Measurements from ENCODE around the gene RASA3. TPM values are rescaled to one million over a fixed set of nuclear protein-coding genes. Genes with fewer than 3 reads are reported as not detected.

RASA3 gene
- total RNA-seq, 1 donor from 2014 or later = 25.4 TPM

DNA sequence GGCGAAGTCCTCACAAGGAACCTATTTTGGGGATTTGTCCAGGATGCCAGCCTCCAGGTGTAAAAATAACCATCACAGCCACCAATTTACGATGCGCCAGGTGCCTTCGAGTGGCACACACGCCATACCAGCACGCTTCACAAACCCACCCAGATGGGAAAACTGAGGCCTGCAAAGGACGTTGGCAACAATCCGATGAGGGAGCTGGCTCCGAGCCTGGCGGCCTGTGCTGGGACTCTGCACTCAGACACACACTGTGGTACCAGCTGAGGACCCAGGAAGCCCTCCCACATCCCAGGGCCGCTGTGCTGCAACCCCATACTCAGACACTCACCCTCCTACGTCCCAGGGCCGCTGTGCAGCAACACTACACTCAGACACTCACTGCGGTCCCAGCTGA is 93.5 kb downstream of the RASA3 start:
- Histone ChIP-seq H3K27me3 (ENCODE audit: control insufficient read depth, insufficient read depth, low read length) (no peaks in the 10 kb centered on the region), H3K4me3 (ENCODE audit: low read depth, low read length) (no peak overlapping the region), H3K36me3 (ENCODE audit: control insufficient read depth, insufficient read depth, low read length) (no peaks in the 10 kb centered on the region)
- TF ChIP-seq, protein P1, sequence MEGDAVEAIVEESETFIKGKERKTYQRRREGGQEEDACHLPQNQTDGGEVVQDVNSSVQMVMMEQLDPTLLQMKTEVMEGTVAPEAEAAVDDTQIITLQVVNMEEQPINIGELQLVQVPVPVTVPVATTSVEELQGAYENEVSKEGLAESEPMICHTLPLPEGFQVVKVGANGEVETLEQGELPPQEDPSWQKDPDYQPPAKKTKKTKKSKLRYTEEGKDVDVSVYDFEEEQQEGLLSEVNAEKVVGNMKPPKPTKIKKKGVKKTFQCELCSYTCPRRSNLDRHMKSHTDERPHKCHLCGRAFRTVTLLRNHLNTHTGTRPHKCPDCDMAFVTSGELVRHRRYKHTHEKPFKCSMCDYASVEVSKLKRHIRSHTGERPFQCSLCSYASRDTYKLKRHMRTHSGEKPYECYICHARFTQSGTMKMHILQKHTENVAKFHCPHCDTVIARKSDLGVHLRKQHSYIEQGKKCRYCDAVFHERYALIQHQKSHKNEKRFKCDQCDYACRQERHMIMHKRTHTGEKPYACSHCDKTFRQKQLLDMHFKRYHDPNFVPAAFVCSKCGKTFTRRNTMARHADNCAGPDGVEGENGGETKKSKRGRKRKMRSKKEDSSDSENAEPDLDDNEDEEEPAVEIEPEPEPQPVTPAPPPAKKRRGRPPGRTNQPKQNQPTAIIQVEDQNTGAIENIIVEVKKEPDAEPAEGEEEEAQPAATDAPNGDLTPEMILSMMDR (IDR thresholded peaks at IDR 0.05; ENCODE audit: insufficient read depth, low read length, poor library complexity, severe bottlenecking) = no peak
- DNase-seq (ENCODE audit: low read depth) = no peak

GRCh38 chr13:114038211-114038613 is 94.2 kb downstream of the RASA3 start:
- TF ChIP-seq, protein P1 (IDR thresholded peaks at IDR 0.05; ENCODE audit: insufficient read depth, low read length, poor library complexity, severe bottlenecking) = no peak
- no peak for DNase-seq (ENCODE audit: low read depth)
- H3K27me3 ChIP-seq (ENCODE audit: control insufficient read depth, insufficient read depth, low read length) = no peaks in the 10 kb centered on the region

DNA sequence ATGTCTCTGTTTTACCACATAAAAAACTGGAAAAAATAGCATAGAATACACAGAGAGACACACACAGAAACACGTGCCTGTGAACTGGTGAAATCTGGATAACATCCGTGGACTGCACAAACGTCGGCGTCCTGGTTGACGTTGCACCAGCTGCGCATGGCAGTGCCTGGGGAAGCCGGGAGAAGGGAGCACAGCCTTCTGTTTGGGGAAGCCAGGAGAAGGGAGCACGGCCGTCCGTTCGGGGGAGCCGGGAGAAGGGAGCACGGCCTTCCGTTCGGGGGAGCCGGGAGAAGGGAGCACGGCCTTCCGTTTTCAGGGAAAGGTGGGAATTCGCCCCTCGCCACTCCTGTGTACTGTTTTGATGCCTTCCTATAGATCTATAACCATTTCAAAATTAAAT is 94.7 kb downstream of the RASA3 start:
- H3K27me3 ChIP-seq (ENCODE audit: control insufficient read depth, insufficient read depth, low read length) = no peaks in the 10 kb centered on the region
- no peak overlapping the region for H3K4me3 ChIP-seq (ENCODE audit: low read depth, low read length)
- TF ChIP-seq, protein P1 (IDR thresholded peaks at IDR 0.05; ENCODE audit: insufficient read depth, low read length, poor library complexity, severe bottlenecking) = no peak
- DNase-seq (ENCODE audit: low read depth) = no peak
- H3K36me3 ChIP-seq (ENCODE audit: control insufficient read depth, insufficient read depth, low read length) = no peaks in the 10 kb centered on the region

More at GRCh38 chr13:114038211-114038613, 94.2 kb downstream of the RASA3 start:
- Histone ChIP-seq H3K36me3 (ENCODE audit: control insufficient read depth, insufficient read depth, low read length) (no peaks in the 10 kb centered on the region), H3K4me3 (ENCODE audit: low read depth, low read length) (no peak overlapping the region)

DNA sequence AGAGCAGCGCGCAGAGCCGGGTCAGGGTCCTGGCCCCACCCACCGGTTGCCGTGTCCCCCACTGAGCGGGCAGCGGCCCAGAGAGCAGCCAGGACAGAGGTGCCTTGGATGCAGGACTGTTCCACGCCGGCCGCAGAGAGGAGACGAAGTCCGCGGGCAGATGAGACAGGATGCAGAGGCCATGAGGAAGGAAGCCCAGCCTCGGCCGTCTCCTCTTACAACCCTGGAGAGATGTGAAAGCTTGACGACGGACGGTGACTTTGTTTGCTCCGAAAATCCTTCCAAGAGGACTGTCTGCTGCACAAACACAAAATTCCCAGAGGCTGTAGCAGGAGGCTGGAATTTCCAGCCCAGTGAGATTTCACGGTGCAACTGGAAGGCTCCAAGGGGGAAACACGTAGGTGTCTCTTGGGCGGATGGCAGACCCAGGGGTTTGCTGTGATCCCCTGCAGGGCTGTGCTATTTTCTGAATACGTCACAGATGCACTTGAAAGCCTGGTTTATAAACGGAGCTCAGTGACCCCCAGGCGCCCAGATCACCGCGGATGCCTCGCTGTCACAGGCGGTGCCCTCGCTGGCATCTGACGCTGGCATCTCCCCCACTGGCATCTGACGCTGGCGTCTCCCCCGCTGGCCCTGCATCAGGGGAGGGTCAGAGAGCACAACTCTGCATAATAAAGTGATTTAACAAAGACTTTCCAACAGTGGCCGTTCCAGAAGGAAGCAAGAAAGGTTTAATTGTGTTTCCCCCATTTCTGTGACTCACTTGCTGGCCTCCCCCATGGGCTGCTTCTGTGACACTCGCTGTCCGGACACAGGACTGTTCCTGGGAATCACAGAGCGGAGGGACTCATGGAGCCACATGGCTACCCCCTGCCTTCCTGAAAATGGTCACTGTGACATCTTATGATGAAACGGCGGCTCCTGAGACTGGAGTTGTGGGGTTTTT is 96.6 kb downstream of the RASA3 start:
- TF ChIP-seq, protein P1 (IDR thresholded peaks at IDR 0.05; ENCODE audit: insufficient read depth, low read length, poor library complexity, severe bottlenecking) = no peak
- Histone ChIP-seq H3K36me3 (ENCODE audit: control insufficient read depth, insufficient read depth, low read length) (no peaks in the 10 kb centered on the region), H3K27me3 (ENCODE audit: control insufficient read depth, insufficient read depth, low read length) (no peaks in the 10 kb centered on the region), H3K4me3 (ENCODE audit: low read depth, low read length) (no peak overlapping the region)
- DNase-seq (ENCODE audit: low read depth) = no peak

- TF ChIP-seq, protein P1 (IDR thresholded peaks at IDR 0.05; ENCODE audit: insufficient read depth, low read length, poor library complexity, severe bottlenecking) = no peak
- H3K36me3 ChIP-seq (ENCODE audit: control insufficient read depth, insufficient read depth, low read length) = no peaks in the 10 kb centered on the region
- DNase-seq (ENCODE audit: low read depth) = no peak
- no peaks in the 10 kb centered on the region for H3K27me3 ChIP-seq (ENCODE audit: control insufficient read depth, insufficient read depth, low read length)
- no peak overlapping the region for H3K4me3 ChIP-seq (ENCODE audit: low read depth, low read length)
These were observed 97.2 kb downstream of the RASA3 start for GRCh38 chr13:114035186-114035582.
